Left ventricle myocardium superior (tissue), 1 donor: ENCODE results near the gene GON4L. TPM values are rescaled to one million over a fixed set of nuclear protein-coding genes. Genes with fewer than 3 reads are reported as not detected.
"Not testable (repeated sequence)": the region's sequence is repeated elsewhere in the genome, so short reads cannot be mapped to it uniquely, and the experiment has no call there.

Experiments
- ATAC-seq: fragments of 200-7000 bp; cut with Tn5 transposase; one replicate; pipeline ENCODE4 v1.9.1; 2020; ENCODE audit warnings: mild to moderate bottlenecking, moderate library complexity
- DNase-seq: peaks from one replicate; pipeline ENCODE4 v3.0.0-alpha.2; 2020
- intact Hi-C: fragments of 100-400 bp; cut with micrococcal nuclease; formaldehyde crosslinking; loops from one replicate; pipeline ENCODE4 v1.11.0; 2022
- total RNA-seq: library from RNA; stranded (reverse); fragmentation: NEBNext Ultra II Directional; extraction: Animal tissue kit (Norgen Biotek cat#: 25700); gene quantifications from one replicate; pipeline ENCODE4 v1.2.1, GENCODE V29; 2021
- donor health status: DM: no; HTN: yes; CAD: no; lungs with severe emphysema.

Gene GON4L
- total RNA-seq, 1 donor from 2014 or later = 20.3 TPM

DNA sequence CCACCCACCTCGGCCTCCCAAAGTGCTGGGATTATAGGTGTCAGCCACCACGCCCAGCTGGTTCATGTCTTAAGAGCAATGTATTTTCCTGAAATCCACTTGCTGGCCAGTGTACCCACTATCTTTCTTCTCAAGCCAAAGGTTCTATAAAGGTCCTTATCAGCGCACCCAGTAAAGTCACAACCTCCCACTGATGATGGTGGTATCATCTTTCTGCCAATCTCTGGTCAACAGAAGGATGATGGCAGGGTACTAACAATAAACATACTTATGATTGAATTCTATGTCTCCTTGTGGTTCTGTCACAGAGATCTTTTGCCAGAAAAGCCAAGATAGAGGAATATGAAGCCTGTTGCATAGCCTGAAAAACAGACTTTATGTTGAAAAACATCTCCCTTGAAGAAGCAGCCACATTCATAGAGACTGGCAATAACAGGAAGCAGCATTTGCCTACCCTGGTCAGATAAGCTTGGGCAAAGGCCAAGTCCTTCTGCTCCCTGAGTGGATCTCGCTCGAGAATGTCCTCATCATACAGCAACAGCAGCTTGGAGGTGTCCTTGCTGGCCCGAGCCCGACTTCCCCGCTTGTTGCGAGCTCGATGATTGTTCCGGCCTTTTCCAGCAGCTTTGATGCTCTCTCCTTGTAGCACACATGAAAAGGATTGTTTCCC is 95.1 kb downstream of the GON4L start:
- intact Hi-C loops = no loop called here
- DNase-seq (no peak), ATAC-seq (no peak)

DNA sequence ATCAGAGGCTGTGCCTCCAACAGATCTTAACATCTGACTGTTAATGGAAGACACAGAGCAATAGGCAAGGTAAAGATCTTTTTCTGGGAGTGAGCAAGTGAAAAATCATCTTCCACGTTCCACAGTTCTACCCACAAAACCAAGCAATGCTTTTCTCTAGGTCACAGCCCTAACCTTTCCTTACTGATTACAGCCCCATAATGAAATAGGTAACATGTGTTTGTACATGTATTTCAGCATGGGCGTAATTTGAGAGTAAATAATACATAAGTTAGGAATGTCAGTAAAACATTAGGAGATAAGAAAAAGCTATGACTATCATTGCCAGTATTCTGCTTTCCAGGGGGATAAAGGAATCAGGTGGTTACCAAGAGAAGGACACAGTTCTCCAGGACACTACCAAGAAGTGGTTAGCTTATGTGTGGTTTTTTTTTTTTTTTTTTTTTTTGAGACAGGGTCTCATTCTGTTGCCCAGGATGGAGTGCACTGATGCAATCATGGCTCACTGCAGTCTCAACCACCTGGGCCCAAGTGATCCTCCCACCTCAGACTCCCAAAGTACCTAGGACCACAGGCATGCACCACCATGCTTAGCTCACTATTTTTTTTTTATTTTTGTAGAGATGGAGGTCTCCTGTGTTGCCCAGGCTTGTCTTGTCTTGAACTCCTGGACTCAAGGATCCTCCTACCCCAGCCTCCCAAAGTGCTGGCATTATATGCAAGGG is 96.1 kb downstream of the GON4L start:
- intact Hi-C loops = no loop called here
- no peak for DNase-seq
- no peak for ATAC-seq

DNA sequence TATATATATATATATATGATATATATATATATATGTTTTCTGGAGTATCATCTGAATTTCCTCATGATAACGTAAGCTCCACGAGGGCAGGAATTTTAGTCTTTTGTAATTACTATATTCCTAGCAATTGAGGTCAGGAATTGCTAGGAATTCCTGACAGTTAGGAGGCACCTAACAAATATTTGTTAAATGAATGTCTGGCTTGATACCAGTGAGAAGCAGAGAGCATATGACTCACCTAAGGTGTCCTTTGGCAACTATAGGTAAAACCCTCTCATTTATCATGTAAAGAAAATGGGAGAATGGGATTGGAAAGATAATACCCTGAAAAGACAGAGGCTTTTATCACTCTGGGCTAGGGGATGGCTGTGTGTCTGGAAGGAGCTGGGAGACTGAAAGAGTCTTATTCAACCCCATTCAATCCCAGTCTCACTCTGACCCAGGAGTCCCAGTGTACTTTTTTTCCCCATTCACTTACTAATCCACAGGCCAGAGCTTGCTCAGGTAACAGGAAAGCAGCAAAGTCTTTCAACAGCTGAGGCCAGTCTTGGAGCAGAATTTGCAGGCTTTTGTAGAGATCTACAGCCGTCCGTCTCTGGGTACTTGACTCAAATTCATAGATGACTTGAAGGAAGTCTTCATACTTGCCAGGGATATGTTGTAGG is 96.9 kb downstream of the GON4L start:
- intact Hi-C loops = no loop called here
- ATAC-seq (no peak), DNase-seq (no peak)

DNA sequence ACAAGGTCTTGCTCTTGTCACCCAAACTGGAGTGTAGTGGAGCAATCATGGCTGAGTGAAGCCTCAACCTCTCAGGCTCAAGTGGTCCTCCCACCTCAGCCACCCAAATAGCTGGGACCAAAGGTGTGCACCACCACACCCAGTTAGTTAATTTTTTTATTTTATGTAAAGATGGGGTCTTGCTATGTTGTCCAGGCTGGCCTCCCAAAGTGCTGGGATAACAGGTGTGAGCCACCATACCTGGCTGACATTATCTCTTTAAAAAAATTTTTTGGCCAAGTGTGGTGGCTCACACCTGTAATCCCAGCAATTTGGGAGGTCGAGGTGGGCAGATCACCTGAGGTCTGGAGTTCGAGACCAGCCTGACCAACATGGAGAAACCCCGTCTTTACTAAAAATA is 98.0 kb downstream of the GON4L start:
- intact Hi-C loops, DNase-seq, ATAC-seq: not testable (repeated sequence)

DNA sequence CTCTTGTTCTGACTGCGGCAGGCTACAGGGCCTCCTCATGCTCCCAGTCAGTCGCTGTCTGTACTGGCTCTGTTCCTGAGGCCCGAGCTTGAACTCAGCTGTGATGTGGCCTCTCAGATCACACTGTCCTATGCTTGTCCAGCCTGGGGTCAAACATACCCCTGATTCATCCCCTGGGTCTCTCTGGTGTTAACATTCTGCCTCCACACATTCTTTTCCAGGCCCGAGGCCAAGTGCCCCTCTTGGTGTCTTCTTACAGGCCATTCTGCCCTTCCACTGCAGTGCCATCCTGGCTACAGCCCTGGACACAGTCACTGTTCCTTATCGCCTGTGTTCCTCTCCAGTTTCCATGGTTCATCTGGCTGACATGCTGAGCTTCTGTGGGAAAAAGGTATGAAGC is 108.9 kb downstream of the GON4L start:
- ATAC-seq, DNase-seq, intact Hi-C loops: not testable (repeated sequence)

DNA sequence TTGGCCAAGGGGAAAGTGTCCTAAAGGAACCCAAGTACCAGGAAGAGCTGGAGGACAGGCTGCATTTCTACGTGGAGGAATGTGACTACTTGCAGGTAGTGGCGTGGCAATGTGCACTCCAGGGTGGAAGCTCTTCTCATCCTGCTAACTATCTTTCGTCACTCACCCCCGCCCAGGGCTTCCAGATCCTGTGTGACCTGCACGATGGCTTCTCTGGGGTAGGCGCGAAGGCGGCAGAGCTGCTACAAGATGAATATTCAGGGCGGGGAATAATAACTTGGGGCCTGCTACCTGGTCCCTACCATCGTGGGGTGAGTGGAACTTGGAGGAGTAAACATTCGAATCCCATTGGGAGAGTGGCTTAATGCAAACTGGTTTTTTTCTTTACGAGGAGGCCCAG is 109.4 kb downstream of the GON4L start:
- DNase-seq, intact Hi-C loops, ATAC-seq: not testable (repeated sequence)

DNA sequence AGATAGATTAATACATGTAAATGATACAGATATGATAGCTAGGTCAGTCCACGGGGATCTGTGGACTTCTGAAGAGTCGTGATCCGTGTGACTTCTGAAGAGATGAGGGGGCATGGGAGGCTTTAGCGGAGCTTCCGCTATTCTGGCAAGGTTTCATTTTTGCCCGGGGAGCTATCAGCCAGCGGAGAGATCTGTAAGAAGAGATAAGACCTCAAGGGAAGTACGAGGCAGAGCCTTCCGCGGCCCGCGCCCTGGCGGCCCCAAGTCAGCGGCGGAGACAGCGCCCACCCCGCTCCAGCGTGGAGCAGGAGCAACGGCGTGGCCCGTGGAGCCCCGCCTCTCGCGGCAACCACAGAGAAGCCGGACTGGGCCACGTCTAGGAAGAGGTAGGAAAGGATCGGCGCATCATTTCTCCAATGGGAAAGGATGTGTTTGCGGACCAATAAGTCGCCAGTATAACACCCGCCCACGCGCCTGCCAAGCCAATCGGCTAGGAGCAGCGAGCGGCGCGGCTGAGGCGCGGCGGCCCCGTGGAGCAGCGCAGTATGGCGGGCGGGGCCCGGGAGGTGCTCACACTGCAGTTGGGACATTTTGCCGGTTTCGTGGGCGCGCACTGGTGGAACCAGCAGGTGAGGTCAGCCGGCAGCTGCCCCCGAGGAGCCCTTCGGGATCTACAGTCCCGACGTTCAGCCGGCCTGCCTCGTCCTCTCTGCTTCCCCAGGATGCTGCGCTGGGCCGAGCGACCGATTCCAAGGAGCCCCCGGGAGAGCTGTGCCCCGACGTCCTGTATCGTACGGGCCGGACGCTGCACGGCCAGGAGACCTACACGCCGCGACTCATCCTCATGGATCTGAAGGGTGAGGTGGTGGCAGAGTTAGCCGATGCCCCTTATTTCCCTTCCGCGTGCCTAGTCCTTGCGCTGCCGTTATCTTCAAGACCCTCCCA is 111.5 kb downstream of the GON4L start:
- DNase-seq (peak; percentile 98), ATAC-seq (peak; percentile 96)
- intact Hi-C loops = not testable (repeated sequence)

DNA sequence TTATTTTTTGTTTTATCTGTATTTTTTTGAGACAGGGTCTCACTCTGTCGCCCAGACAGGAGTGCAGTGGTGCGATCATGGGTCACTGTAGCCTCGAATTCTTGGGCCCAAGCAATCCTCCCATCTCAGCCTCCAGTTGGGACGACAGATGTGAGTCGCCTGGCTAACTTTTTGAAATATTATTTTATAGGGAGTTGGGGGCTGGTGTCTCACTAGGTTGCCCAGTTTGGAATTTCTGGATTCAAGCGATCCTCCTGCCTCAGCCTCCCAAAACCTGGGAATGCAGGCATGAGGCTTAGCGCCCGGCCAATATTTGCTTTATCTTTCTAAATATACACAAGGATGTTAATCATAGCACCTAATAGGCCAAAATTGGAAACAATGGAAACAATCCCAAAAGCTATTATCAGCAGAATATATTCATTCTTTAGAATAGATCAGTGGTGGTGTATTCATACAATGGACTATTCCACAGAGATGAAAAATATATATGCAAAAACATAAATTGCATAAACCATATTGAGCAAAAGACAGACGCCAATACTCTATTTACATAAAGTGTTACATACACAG is 112.2 kb downstream of the GON4L start:
- ATAC-seq = no peak
- DNase-seq = no peak
- intact Hi-C loops = no loop called here

DNA sequence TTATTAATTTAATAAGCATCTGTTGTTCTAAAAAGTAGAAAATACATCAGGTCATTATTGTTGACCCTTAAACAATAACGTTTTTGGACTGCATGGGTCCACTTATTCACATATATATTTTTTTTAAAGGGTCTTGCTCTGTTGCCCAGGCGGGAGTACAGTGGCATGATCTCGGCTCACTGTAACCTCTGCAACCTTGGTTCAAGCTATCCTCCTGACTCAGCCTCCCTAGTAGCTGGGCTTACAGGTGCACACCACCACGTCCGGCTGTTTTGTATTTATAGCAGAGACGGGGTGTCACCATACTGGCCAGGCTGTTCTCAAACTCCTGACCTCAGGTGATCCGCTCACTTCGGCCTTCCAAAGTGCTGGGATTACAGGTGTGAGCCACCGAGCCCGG is 115.1 kb downstream of the GON4L start:
- intact Hi-C loops = no loop called here
- DNase-seq (no peak), ATAC-seq (no peak)

DNA sequence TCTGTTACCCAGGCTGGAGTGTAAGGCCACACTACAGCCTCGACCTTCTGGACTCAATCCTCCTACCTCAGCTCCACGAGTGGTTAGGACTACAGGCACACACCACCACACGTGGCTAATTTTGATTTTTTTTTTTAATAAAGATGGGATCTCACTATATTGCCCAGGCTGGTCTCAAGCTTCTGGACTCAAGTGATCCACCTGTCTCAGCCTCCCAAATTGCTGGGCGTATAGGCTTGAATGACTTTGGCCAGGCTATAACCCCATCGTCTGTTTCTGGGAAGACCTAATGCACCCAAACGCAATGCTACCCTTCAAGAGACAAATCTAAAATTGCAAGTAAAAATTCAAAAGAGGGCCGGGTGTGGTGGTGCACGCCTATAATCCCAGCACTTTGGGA is 116.0 kb downstream of the GON4L start:
- intact Hi-C loops = no loop called here
- no peak for DNase-seq

DNA sequence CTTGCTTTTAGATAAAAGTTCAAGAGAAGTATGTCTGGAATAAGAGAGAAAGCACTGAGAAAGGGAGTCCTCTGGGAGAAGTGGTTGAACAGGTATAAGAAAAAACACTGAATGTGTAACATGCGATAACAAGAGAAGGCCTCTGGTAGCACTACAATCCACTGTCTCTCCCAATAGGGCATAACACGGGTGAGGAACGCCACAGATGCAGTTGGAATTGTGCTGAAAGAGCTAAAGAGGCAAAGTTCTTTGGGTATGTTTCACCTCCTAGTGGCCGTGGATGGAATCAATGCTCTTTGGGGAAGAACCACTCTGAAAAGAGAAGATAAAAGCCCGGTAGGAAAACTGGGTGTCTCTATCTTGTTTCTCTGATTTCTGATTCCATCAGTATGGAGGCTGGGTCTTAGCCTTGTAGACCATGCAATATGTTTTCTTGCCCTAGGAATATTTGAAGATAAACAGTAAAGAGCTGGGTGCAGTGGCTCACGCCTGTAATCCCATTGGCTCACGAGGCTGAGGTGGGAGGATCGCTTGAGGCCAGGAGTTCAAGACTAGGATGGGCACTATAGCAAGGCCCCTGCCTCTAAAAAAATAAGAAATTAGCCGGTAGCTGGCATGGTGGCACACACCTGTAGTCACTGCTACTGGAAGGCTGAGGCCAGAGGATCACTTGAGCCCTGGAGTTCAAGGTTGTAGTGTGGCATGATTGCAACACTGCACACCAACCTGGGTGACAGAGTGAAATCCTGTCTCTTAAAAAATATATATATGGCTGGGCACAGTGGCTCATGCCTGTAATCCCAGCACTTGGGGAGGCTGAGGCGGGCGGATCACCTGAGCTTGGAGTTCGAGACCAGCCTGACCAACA is 127.7 kb downstream of the GON4L start:
- peak; percentile 38 for ATAC-seq
- intact Hi-C loops = no loop called here
- no peak for DNase-seq

More for the DNA sequence above, 116.0 kb downstream of the GON4L start:
- no peak for ATAC-seq

DNA sequence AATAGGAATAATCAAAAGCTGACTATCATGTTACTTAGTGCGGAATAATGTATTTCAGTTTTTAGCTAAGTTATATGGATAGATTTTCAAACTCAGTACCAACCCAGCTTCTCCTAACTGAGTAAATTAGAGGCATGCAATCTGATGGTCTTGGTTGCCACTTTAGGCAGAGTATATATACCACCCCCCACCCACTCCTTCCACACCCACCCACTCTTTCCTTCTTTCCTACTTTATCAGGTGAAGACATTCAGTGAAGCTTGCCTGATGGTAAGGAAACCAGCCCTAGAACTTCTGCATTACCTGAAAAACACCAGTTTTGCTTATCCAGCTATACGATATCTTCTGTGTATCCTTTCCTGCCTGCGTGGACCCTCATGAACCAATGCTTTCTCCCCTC is 131.9 kb downstream of the GON4L start:
- intact Hi-C loops = no loop called here
- DNase-seq = no peak
- no peak for ATAC-seq

DNA sequence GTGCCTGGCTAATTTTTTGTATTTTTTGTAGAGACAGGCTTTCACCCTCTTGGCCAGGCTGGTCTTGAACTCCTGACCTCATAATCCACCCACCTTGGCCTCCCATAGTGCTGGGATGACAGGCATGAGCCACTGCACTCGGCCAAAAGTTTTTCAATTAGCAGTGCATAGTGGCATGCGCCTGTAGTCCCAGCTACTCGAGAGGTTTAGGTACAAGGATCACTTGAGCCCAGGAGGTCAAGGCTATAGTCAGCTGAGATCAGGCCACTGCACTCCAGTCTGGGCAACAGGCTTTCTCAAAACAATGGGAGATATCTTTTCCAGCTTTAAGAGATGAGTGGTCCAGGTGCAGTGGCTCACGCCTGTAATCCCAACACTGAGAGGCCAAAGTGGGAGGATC is 137.3 kb downstream of the GON4L start:
- DNase-seq (no peak), ATAC-seq (no peak)
- intact Hi-C loops = no loop called here

DNA sequence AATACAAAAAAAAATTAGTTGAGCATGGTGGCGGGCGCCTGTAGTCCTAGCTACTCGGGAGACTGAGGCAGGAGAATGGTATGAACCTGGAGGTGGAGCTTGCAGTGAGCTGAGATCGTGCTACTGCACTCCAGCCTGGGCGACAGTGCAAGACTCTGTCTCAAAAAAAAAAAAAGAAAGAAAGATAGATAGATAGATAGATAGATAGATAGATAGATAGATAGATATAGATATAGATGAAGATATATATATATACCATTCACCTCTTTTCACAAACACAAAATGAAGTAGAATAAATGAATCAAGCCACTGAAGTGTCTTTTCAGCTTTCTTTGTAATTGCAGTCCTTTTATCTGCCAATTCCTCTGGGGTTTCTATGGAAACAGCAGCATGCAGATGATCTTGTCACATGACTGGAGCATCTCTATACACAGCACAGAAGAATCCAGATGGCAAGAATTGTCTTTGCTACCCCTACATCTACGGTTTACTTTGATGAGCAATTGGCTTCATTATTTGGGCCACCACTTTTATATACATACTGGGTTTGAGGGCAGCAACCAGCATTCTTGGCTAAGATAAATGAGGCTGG is 138.4 kb downstream of the GON4L start:
- DNase-seq, intact Hi-C loops, ATAC-seq: not testable (repeated sequence)

DNA sequence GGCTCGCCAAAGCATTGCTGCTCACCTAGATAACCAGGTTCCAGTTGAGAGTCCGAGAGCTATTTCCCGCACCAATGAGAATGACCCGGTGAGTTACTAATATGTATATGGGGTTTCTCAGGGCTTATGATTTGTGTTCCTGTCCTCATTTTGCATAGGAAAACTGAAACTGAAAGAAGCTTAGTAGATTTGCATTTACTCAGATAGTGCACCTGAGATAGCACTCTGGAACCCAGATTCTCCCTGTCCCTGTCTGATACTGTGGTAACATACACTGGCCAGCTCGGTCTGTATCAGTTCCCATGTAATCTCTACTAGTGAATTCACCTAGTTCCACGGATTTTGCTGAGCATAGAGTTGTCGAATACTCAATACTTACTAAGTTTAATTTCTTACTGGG is 140.0 kb downstream of the GON4L start:
- DNase-seq (no peak), ATAC-seq (no peak)
- intact Hi-C loops = no loop called here

DNA sequence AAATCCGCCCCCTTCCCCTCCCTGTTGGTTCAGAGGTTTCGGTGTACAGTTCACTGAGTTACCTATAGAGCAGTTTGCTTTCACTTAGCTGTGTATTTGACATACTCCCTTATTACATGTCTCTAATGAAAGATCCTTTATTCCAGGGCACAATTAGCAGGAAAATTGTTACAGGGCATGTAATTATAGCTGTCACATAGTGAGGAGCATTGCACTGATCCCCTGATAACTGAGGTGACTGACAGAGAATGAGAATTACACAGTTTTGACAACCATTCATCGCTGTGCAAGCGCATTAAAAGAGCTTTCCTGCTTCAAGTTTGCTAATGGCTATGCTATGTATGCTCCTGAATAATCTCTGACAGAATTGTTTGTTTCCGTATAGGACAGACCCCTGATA is 141.2 kb downstream of the GON4L start:
- ATAC-seq (no peak), DNase-seq (no peak)
- intact Hi-C loops = no loop called here

DNA sequence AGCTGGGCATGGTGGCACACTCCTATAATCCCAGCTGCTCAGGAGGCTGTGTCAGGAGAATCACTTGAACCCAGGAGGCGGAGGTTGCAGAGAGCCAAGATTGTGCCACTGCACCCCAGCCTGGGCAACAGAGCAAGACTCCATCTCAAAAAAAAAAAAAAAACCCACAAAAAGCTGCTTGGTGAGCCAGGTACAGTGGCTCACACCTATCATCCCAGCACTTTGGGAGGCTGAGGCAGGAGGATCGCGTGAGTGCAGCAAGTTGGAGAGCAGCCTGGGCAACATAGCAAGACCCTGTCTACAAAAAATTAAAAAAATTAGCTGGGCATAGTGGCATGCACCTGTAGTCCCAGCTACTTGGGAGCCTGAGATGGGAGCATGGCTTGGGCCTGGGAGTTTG is 142.0 kb downstream of the GON4L start:
- DNase-seq, ATAC-seq, intact Hi-C loops: not testable (repeated sequence)

DNA sequence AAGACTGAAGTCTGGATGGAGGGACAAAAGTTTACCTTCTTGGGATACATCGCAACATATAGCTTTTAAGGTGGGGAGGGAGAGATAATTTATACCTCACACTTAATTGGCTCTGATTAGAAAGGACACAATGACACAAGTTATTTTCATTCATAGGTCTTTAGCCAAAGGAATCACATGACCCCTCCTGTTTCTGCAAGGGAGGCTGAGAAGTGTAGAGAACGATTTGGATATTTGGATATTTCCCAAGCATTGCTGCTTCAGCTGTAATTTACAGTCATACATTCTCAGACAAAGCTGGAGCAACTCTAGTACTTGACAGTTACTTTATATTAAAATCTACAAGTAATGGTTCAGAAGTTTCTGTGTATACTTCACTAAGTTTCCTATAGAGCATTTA is 143.9 kb downstream of the GON4L start:
- ATAC-seq = peak; percentile 77

More for the DNA sequence above, 143.9 kb downstream of the GON4L start:
- DNase-seq = no peak
- intact Hi-C loops = no loop called here
